Stimulated activated CD4-positive, alpha-beta T cell treated with anti-CD3 and anti-CD28 coated beads, Interleukin-12 subunit alpha, Interleukin-12 subunit beta, amount 100 ng/mL, for 48 hours (primary cell): Measurements from ENCODE around the gene QPCT.

Source experiments
- DNase-seq, 3 donors: peaks; one replicate each; pipeline ENCODE4 v3.0.0-alpha.2; 2020; ENCODE audit warnings: low read depth in 2 of 3, low spot score in 1 of 3

Gene QPCT

GRCh38 chr2:37324786-37325624 is 19.4 kb upstream of the QPCT start, which contains the start of gene PRKD3:
TSS of gene PRKD3 (minus strand) at chr2:37324833. CDS start at chr2:37316524, 8,309 bp downstream.
- peak; percentile 22 to 54 (median 35) for DNase-seq

DNA sequence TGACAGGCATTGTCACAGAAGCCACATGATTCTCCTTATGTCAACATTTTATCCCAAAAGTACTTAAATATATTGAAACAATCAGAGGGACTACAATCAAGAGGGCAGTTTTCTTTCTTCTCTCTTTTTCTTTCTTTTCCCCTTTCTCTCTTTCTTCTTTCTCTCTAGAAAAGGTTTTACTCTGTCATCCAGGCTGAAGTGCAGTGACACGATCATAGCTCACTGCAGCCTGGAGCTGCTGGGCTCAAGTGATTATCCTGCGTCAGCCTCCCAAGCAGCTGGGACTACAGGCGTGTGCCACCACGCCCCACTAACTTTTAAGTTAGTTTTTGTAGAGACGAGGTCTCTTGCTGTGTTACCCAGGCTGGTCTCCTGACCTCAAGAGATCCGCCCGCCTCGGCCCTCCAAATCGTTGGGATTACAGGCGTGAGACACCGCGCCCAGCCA is 18.8 kb upstream of the QPCT start:
- no peak for DNase-seq

DNA sequence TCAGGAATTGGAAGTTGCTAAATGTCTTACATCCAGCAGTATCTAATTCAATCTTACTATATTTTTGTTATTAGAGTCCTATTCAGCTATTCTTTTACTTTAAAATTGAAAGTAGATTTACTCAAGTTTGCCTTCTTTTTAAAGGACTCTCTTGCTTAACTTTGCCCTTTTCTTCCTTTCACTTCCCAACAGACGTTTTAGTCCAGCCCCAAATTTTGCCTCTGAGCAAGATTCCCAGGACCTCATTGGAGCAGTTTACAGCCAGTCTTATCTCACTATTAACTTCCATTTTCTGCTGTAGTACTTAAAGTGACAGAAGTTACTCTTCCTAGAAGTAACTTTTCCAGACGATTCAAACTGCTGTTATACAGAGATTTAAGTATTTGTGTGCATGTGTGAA is 18.1 kb upstream of the QPCT start:
- DNase-seq: no peak

DNA sequence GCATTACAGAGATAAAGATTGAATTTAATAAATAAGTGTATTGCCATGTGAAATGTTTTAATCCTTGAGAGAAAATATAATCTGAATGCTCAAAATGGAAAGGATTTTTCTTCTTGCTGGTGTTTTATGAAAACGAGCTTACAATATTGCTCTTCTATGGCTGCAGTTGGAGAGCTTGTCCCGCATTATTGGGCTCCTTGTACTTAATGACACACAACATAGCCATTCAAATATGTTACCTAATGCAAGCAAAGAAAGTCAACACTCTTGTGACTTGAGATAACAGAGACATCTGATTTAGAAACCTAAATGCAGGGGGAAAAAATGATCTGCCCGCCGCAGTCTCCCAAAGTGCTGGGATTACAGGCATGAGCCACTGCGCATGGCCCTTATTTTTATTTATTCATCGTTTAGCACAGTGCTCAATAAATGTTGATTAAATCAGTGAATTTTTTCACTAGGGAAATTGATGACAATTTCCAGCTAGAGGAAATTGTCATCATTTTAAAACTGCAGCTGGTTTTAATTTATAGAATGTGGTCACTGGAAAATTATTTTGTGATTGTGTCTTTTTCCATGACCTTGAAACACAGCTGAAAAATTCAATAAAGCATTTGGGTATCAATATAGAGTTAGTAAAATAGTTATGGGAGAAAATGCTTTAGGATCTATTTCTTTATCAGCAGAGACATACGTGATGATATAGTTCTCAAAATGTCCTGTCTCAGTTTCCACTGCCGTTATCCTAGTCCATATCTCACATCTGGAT is 17.4 kb upstream of the QPCT start:
- no peak for DNase-seq

- no peak for DNase-seq
Measured at GRCh38 chr2:37330681-37331080, 13.7 kb upstream of the QPCT start.

GRCh38 chr2:37332560-37332959 is 11.9 kb upstream of the QPCT start:
- DNase-seq: no peak

GRCh38 chr2:37333256-37333655 is 11.2 kb upstream of the QPCT start:
- no peak for DNase-seq

DNA sequence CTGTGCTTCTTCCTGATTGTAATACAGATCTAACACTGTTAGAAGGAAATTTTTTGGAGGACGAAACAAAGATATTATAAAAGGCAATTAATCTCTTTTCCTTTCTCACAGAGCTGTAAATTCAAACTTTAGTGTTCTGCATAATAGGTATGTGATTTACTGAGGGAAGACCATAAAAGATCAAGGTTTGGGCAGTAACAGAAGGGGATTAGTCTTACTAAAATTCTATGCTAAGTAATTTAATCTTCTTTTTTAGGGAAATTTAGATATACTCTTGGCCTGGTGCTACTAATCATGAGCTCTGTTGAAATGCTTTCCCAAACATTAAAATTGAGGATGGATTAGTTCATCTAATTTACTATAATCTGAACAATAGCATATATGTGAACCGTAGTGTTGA is 8.8 kb upstream of the QPCT start:
- no peak for DNase-seq

DNA sequence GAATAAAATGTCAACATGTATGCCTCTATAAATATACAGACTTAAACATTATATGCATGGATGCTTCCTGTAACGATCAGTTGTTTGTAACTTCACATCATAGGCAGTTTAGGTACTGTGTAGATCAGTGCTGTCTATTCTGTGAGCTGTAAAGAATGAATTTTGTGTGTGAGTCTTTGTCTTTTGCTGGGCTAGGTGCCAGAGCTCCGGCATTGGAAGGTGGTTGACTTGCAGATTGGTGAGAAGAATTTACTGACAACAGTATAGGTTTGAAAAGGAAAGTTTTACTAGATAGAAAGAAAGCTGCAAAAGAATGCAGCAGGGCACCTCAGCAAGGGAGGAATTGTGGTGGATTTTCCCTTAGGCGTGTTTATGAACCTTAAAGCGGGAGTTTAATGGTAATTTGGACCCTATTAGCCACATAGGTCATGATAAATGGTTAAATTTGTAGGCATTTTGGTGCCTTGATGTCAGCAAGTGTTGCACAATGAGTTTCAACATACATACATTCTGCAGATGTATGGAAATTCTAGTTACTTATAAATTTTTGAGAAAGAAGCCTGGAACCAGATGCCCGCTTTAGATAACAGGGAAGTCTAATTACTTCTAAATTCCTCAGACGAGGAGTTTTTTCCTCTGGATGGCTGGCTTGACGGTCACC is 6.7 kb upstream of the QPCT start:
- DNase-seq: no peak

DNA sequence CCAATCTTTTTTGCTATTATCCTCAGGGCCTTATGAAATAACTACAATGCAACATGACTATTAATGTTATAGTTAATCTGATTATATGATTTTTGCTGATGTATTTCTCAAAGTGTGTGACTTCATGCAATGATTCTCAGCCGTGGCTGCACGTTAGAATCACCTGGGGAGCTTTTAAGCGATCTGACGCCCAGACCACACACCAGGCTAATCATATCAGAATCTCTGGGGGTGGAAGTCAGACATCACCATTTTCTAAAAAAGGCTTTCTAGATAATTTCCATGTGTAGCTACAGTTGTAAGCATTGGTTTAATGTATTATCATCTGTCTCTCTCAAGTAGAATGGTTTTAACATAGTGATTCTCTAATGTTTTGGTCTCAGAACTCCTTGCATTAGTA is 5.5 kb upstream of the QPCT start:
- DNase-seq: no peak

DNA sequence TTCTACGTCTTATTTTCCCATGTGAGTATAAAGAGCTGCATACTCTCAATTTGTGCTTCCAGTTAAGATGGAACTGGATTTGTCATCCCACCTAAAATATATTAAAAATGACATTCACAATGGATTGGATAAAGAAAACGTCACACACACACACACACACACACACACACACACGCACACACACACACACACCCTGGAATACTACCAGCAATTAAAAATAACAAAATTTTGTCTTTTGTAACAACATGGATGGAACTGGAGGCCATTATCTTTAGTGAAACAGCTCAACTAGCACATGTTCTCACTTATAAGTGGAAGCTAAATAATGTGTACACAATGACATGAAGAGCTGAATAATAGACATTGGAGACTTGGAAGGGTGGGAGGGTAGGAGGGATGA is 3.8 kb upstream of the QPCT start:
- DNase-seq: no peak

- no peak for DNase-seq
Measured at GRCh38 chr2:37342591-37343220, 1.7 kb upstream of the QPCT start.

DNA sequence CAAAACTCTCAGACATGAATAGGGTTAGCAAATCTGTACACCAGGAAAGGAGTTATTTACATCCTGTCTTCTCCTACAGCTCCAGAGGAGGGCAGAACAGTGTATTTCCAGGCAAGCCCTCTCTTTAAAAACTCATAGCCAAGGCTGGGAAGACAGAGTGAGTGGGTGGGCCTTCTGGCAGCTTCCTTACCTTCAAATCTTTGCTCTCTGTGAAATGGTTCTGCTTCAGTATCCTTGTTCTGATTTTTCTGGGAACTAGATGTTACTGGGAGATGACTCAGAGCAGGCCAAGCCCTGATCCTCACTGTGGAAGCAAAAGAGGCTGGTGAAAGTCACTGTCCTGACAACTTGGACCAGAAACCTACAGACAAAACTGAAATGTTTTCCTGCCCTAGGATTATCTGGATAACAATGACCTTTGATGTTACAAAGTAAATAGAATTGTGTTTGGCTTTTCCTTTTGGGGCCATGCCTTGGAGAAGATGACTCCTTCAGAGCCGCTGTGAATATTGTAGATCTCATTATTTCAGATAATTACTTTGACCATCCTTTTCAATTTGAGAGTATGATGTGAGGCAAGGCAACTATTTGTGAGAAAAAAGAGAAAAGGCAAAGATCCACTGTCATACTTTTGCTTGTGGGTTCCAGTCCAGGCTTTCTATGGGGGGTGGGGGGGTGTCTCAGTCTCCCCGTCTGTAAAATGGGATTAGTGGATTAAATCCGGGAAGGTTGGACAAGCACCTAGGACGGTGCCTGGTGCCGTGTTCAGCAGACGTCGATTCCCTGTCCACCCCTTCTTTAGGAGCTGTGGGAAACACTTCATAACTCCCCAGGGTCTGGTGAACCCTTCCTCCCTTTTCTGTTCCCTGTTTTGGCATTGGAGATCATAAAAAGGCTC is 644 bp upstream of the QPCT start:
- no peak for DNase-seq

DNA sequence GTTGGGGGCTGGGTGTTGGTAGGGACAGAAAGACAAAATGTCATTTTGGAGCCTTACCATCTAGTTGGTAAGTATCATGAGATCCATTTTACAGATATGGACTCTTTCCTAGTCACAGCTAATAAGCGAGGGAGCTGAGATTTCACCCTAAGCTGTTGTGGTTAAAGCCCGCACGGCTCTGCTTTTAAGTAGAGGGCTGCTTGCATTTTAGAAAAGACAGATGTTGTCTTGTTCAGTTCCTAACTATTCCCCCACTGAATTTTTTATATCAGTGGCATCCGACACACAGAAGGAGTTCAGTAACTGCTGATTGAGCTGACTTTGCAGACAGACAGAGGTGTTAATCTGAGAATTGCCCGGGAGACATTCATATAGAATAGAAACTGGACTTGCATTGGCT is 3.7 kb downstream of the QPCT start:
- DNase-seq: no peak

DNA sequence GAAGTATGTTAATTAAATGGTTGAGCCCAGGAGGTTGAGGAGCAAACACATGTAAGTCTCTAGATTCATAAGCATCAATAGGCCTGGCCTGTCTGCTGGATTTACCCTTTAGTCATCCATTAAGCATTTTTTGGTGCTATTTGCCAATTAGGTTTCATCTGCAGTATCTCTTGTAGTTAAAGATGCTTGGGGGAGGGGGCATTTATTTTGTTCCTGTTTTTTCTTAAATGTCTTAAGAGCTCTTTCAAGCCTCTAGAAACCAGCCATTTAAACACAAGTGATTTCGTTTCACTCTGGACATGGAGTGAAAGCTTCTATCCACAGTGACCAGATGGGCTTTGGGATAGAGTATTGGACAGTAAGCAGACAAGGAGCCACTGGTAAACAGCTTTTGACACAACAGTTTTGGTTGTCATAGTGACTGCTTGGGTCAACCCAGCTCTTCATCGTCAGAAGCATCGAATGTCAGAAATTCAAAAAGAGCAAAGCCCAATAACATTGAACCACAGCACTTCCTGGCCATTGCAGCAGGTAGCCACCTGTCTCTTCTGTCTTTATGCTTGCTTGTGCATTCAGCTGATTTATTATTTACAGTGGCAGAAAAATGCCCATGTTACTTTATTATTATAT is 4.9 kb downstream of the QPCT start:
- no peak for DNase-seq

DNA sequence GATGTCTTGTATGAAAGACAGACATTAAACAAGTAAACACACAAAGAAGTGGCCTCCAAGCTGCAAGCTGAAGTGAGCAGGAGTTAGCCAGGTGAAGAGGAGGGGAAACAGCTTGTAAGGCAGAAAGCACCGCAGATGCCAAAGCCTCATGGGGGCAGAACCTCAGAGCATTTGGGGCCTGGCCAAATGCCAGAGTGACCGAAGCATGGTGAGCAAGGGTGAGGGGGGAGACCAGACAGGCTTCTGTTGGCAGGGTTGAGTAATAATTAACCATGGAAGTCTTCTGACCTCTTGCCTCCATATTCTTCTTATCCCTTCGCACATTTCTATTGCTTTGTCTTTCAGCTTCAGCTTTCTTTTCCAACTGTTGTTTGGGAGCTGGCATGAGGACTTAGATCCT is 5.6 kb downstream of the QPCT start:
- DNase-seq: no peak

- DNase-seq: no peak
Measured at GRCh38 chr2:37354531-37354930, 10.1 kb downstream of the QPCT start.

- DNase-seq: no peak
Measured at GRCh38 chr2:37355735-37356134, 11.3 kb downstream of the QPCT start.

DNA sequence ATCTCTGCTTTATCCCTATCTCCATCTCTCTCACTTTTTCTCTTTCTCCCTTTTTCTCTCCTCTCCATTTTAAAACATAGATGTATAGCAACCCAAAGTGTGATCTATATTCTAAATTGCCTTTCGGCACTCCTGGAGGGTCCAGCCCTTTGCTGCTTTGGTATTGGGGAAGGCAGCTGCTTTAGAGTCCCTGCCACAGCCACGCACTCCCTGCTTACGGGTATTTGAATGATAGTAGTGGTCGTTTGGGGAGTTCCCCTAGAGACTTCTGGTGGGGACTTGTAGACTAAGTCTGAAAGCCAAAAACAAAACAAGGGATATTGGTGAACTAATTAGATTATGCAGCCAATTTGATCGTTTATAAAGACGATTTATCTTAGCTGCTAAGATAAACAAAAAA is 11.9 kb downstream of the QPCT start:
- no peak for DNase-seq

DNA sequence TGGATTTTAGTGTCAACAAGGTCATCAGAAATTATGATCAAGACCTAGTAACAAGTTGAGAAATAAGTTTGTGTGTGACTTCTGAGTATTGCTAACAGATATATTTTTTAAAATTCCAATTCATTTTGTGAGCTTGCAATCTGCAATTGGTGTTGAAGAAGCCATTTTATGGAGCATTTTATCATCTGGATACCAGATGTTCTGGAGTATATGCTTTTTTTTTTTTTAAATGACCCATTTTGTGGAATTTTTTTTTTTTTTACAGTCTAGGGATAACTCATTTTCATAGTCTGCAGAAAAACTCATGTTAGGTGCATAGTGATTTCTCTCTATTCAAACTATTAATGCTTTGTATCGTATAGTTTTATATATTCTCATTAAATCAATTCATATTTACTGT is 12.6 kb downstream of the QPCT start:
- DNase-seq: no peak
